GM12891 (cell line): ENCODE data around the gene GTPBP1.

Source experiments
- PAX5 ChIP-seq: IDR thresholded peaks from 2 replicates; pipeline ENCODE4 v1.6.1; 2011; ENCODE audit warnings: low read length, moderate library complexity, mild to moderate bottlenecking; ENCODE audit not compliant: insufficient read depth, severe bottlenecking
- POLR2A ChIP-seq: IDR thresholded peaks from 2 replicates; pipeline ENCODE4 v1.6.1; 2011; ENCODE audit warnings: low read depth, low read length, control low read depth
- POLR2AphosphoS5 ChIP-seq: IDR thresholded peaks from 2 replicates; pipeline ENCODE4 v1.6.1; 2011; ENCODE audit warnings: low read depth, low read length, control low read depth

- TF ChIP-seq POLR2AphosphoS5 (no peak), POLR2A (no peak), PAX5 (no peak)
These were observed 15.8 kb downstream of the GTPBP1 start for GRCh38 chr22:38721551-38721950.
